Lower leg skin (tissue), 4 donors: ENCODE measurements around the gene ETS1. TPM values are rescaled to one million over a fixed set of nuclear protein-coding genes. Genes with fewer than 3 reads are reported as not detected.

Experiments used
- DNase-seq, 2 donors: peaks; one replicate each; pipeline ENCODE4 v3.0.0-alpha.2; 2019; ENCODE audit warnings: low spot score in 2 of 2
- H3K4me3 ChIP-seq: fragments of 200-600 bp; sonication (generic); 2 replicates; pipeline ENCODE4 v1.5.1; 2017; ENCODE audit warnings: mild to moderate bottlenecking, low read depth; ENCODE audit not compliant: poor library complexity, severe bottlenecking
- CTCF ChIP-seq, 3 donors: fragments of 450-650 bp; IDR thresholded peaks; one replicate each; pipeline ENCODE4 v1.5.1; 2016; ENCODE audit warnings: antibody characterized with exemption in 3 of 3, mild to moderate bottlenecking in 3 of 3, moderate library complexity in 2 of 3
- POLR2A ChIP-seq, 2 donors: fragments of 450-650 bp; IDR thresholded peaks; one replicate each; pipeline ENCODE4 v1.6.1; 2016 to 2017; ENCODE audit warnings: antibody characterized with exemption in 2 of 2, mild to moderate bottlenecking in 1 of 2, moderate library complexity in 1 of 2
- WGBS, 2 donors: methylation state at CpG; one replicate each; pipeline ENCODE4 v1.1.5; 2018; 5-methylcytosine and 5-hydroxymethylcytosine counted together
- intact Hi-C: fragments of 100-400 bp; cut with DNase I; formaldehyde crosslinking; loops from one replicate; pipeline ENCODE4 v1.15.0; 2023; ENCODE audit warnings: low total_unique reads
- total RNA-seq, 4 donors: library from RNA; depleted of rRNA; stranded (reverse); fragments of >200 nt; gene quantifications; one replicate each; pipeline ENCODE4 v1.1.0, GENCODE V29; 2016

The ETS1 gene
- total RNA-seq, 4 donors from 2014 or later = 20.6 to 38.7 (median 21.8) TPM

DNA sequence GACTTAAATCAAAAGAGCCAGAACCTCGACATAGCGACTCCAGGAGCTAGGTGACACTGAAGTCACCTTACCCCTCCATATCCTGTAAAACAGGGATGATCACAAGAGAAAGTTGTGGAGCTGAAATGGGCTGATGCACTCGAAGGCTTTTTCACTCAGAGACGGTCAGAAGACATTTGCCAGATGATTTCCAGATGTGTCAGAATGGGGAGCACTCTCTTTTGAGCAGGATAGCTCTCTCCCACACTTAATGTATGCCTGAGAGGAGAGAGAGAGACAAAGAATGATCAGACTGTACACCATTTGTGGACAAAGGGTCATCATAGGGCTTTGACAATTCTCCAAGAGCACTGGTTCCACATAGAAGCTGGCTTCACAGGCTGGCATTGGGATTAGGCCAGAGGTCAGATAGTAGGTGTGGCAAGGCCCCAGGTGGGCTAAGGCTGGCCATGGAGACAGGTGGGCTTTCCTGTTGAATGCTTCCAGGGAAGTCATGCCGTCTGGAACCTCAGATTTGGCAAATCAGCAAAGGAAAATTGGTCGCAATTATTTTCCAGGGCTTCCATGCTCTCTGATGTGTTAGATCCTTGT, 42.3 kb upstream of the ETS1 start:
- intact Hi-C loops = loop anchor here (5.0 kb wide), 1 partner anchor 452 kb away; no protein-coding TSS in a partner anchor
- 57 to 66% methylated on average over 6 of the region's 6 CpGs for WGBS, 2 donors
- no peak for DNase-seq
- TF ChIP-seq POLR2A (IDR thresholded peaks at IDR 0.05) (no peak), CTCF (IDR thresholded peaks at IDR 0.05) (no peak)
- H3K4me3 ChIP-seq = no peak overlapping the region

DNA sequence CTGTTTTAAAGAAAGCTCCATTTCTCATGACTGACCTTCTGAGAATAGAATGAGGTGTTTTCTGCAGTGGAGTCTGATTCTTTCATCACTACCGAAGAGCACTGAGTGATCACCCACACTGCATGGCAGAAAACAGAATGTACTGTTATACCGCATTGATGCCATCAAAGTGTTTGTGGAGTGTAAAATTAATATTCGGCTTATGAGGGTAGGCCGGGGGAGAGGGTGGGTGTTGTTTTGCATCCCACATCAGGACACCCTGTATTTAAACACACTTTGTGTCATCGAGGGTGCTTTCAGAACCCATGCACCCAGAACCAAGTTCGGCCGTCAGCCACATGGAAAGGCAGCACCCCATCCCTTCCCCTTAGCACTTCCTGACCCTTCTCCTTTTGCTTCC, 41.3 kb upstream of the ETS1 start:
- intact Hi-C loops = no loop called here
- H3K4me3 ChIP-seq = no peak overlapping the region
- no peak for DNase-seq
- TF ChIP-seq POLR2A (IDR thresholded peaks at IDR 0.05) (no peak), CTCF (IDR thresholded peaks at IDR 0.05) (no peak)
- WGBS, 2 donors = 88 to 98% methylated on average over 7 of the region's 7 CpGs

DNA sequence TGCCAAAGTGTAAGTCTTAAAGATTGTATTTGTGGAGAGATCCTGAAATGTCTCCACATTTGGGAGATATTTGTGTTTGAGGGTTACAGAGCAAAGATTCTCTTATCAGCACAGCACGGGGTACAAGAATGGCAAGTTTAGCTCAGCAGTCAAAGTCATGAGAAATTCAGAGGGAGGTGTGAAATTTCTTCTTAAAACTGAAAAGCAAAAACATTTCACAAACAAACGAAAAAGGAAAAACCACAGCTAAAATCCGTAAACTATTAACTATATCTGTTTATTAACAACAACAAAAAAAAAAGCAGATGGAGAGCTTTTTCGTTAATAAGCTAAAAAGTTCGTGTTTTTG, 40.9 kb upstream of the ETS1 start:
- 89 to 93% methylated on average over 5 of the region's 5 CpGs for WGBS, 2 donors
- no peak for DNase-seq
- no peak overlapping the region for H3K4me3 ChIP-seq
- TF ChIP-seq CTCF (IDR thresholded peaks at IDR 0.05) (no peak), POLR2A (IDR thresholded peaks at IDR 0.05) (no peak)
- intact Hi-C loops = no loop called here

GRCh38 chr11:128627666-128628324, 40.4 kb upstream of the ETS1 start:
- 89 to 91% methylated on average over 7 of the region's 7 CpGs for WGBS, 2 donors
- no peak overlapping the region for H3K4me3 ChIP-seq
- DNase-seq = no peak
- intact Hi-C loops = loop anchor here (2.0 kb wide), 1 partner anchor 333 kb away; no protein-coding TSS in a partner anchor
- TF ChIP-seq CTCF (IDR thresholded peaks at IDR 0.05) (no peak), POLR2A (IDR thresholded peaks at IDR 0.05) (no peak)

DNA sequence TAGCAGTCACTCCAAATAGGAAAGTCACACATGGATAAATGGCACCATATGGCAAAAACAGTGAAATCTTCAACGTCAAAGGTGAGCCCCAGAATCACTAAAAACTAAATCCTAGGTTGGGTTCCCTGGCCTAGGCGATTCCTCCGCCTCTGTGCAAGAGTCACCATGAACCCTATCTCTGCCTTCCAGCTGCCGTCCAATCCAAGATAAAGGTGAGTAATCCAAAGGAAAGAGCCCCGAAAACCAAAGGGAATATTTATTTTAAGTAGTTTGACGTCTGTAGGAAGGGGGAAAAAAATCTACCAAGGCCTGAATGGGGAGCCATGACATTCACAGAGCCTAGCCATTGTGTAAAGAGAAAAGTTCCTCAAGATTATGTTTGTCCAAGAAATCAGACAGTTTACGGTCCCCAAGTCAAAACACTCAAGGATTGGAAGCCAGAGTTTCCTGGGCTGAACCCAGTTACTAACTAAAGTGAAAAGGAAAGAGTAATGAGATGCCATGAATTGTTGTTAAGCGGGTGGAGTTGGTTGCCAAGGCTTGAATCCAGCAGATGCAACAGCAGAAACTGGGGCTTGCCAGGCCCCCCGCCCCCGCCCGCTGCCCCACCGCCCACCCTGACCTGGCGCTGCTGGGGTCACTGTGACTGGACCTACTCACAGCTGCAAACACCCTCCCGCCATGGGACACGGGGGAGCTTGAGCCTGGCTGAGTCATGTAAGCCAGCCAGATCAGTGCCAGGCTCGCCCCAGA, 39.7 kb upstream of the ETS1 start:
- DNase-seq = no peak
- no peak for TF ChIP-seq CTCF (IDR thresholded peaks at IDR 0.05)
- no peak for TF ChIP-seq POLR2A (IDR thresholded peaks at IDR 0.05)
- intact Hi-C loops = loop anchor here (2.0 kb wide), 1 partner anchor 332 kb away; no protein-coding TSS in a partner anchor
- H3K4me3 ChIP-seq = no peak overlapping the region
- 78 to 91% methylated on average over 16 of the region's 16 CpGs for WGBS, 2 donors
